Keratinocyte (primary cell): ENCODE measurements around the gene HEXIM1.

Experiments used
- CTCF ChIP-seq, 3 experiments: IDR thresholded peaks in 1 of 3; conservative IDR thresholded peaks in 1 of 3; optimal IDR thresholded peaks in 1 of 3; 2 replicates in 2 of 3; 3 replicates in 1 of 3; pipeline versions ENCODE3 to v1.5.1; 2011; ENCODE audit warnings: low read length in 3 of 3, mild to moderate bottlenecking in 3 of 3, moderate library complexity in 2 of 3, control low read depth in 1 of 3, inconsistent platforms in 1 of 3; ENCODE audit not compliant: insufficient read depth in 2 of 3; ENCODE audit errors: extremely low read depth in 1 of 3
- EZH2 ChIP-seq: IDR thresholded peaks from one replicate; pipeline ENCODE4 v1.6.1; 2012; ENCODE audit warnings: inconsistent platforms, mild to moderate bottlenecking, low read length, moderate library complexity

DNA sequence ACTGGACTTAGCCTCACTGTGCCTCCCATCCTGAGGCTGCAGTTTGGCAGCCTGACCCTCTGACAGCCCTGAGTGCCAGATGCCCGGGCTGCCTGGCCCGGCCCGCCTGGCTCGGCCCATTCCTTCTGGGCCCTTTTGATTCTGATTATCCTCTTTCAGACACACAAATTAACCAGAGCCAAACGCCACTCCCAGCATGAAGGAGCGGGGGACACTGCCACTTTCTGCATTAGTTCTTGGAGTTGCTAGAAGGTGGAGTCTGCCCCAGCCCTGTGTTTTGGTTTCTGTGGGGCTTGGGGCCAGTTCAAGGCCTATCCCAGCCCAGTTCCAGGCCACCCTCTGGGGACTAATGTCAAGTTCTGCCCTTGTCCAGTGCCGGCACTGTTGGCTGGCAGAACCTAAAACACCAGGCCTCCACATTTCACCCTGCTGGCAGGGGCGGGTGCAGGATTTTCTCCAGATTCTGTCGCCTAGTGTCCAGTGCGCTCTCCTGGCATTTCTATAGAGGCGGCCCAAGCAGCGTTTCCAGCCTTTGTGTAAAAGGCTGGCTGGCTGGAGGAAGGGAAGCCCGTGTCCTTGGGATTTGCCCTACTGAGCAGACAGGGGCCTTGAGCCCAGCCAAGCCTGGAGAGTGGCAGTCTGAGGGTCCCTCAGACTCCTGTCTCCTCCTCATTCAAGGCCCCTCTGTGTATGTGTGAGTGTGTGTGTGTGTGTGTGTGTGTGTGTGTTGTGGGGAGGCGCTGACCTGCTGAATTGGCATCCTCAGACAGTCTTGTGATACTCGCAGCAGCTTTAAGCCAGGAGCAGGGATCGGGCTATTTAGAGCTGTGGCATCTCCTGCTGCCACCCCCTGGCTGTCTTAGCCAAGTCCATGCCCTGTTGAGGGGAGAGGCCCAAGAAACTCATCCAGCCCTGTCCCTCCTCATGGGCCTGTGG lies 37.3 kb upstream of the HEXIM1 start:
- TF ChIP-seq CTCF (optimal IDR thresholded peaks at IDR 0.05 in 1 of 3, IDR thresholded peaks at IDR 0.05 in 1 of 3, conservative IDR thresholded peaks at IDR 0.05 in 1 of 3; ENCODE audit: extremely low read depth in 1 of 3, insufficient read depth in 2 of 3, low read length in 3 of 3): peak in 1 of 3 experiments; percentile 14
- TF ChIP-seq EZH2: no peak
